ENCODE results near the gene TDP2. TPM values are rescaled to one million over a fixed set of nuclear protein-coding genes. Genes with fewer than 3 reads are reported as not detected.
A peak's percentile ranks its signal among the peaks of the same experiment; 100 is the strongest.
"Not testable (repeated sequence)": the region's sequence is repeated elsewhere in the genome, so short reads cannot be mapped to it uniquely, and the experiment has no call there.

Gene TDP2
- total RNA-seq, 1 donor = 27.9 TPM

GRCh38 chr6:24664046-24664987 lies 2.4 kb downstream of the TDP2 start:
- Histone ChIP-seq H3K27me3 (ENCODE audit: insufficient read depth, low read length) (no peaks in the 10 kb centered on the region), H3K9me3 (ENCODE audit: low read depth, low read length) (no peaks in the 10 kb centered on the region), H3K4me2 (ENCODE audit: insufficient read depth, low read length) (peak overlapping the region; percentile 91), H4K20me1 (ENCODE audit: insufficient read depth, low read length) (no peaks in the 10 kb centered on the region), H3K36me3 (ENCODE audit: insufficient read depth, low read length) (peaks cover 25% of the 10 kb centered on the region), H3K27ac (ENCODE audit: low read depth, low read length) (peak overlapping the region; percentile 95), H3K4me1 (ENCODE audit: insufficient read depth, low read length) (peaks cover 22% of the 10 kb centered on the region), H3K79me2 (ENCODE audit: insufficient read depth, low read length) (peaks cover 46% of the 10 kb centered on the region), H2AFZ (ENCODE audit: low read length) (no peak overlapping the region), H3K4me3 (ENCODE audit: insufficient read depth, low read length) (no peak overlapping the region)
- no peak for DNase-seq (ENCODE audit: insufficient read length, low spot score, missing footprints)
- no peak for TF ChIP-seq CTCF (IDR thresholded peaks at IDR 0.05; ENCODE audit: extremely low read depth, low read depth, low read length)

GRCh38 chr6:24663189-24663588 lies 3.5 kb downstream of the TDP2 start:
- H4K20me1 ChIP-seq (ENCODE audit: insufficient read depth, low read length) = no peaks in the 10 kb centered on the region
- no peak overlapping the region for H3K27ac ChIP-seq (ENCODE audit: low read depth, low read length)
- no peaks in the 10 kb centered on the region for H3K9me3 ChIP-seq (ENCODE audit: low read depth, low read length)
- H3K27me3 ChIP-seq (ENCODE audit: insufficient read depth, low read length) = no peaks in the 10 kb centered on the region
- peaks cover 32% of the 10 kb centered on the region for H3K4me1 ChIP-seq (ENCODE audit: insufficient read depth, low read length)
- H3K36me3 ChIP-seq (ENCODE audit: insufficient read depth, low read length) = peaks cover 27% of the 10 kb centered on the region
- TF ChIP-seq CTCF (IDR thresholded peaks at IDR 0.05; ENCODE audit: extremely low read depth, low read depth, low read length) = no peak
- no peak overlapping the region for H2AFZ ChIP-seq (ENCODE audit: low read length)
- peaks cover 49% of the 10 kb centered on the region for H3K79me2 ChIP-seq (ENCODE audit: insufficient read depth, low read length)
- H3K4me2 ChIP-seq (ENCODE audit: insufficient read depth, low read length) = no peak overlapping the region
- H3K4me3 ChIP-seq (ENCODE audit: insufficient read depth, low read length) = no peak overlapping the region
- no peak for DNase-seq (ENCODE audit: insufficient read length, low spot score, missing footprints)

- H3K27me3 ChIP-seq (ENCODE audit: insufficient read depth, low read length) = no peaks in the 10 kb centered on the region
- H3K4me2 ChIP-seq (ENCODE audit: insufficient read depth, low read length) = no peak overlapping the region
- peaks cover 49% of the 10 kb centered on the region for H3K79me2 ChIP-seq (ENCODE audit: insufficient read depth, low read length)
- H4K20me1 ChIP-seq (ENCODE audit: insufficient read depth, low read length) = no peaks in the 10 kb centered on the region
- no peak for DNase-seq (ENCODE audit: insufficient read length, low spot score, missing footprints)
- H3K4me1 ChIP-seq (ENCODE audit: insufficient read depth, low read length) = peaks cover 28% of the 10 kb centered on the region
- H3K36me3 ChIP-seq (ENCODE audit: insufficient read depth, low read length) = peaks cover 34% of the 10 kb centered on the region
- H3K27ac ChIP-seq (ENCODE audit: low read depth, low read length) = no peak overlapping the region
- no peak overlapping the region for H2AFZ ChIP-seq (ENCODE audit: low read length)
- no peak overlapping the region for H3K4me3 ChIP-seq (ENCODE audit: insufficient read depth, low read length)
- no peak for TF ChIP-seq CTCF (IDR thresholded peaks at IDR 0.05; ENCODE audit: extremely low read depth, low read depth, low read length)
- H3K9me3 ChIP-seq (ENCODE audit: low read depth, low read length) = no peaks in the 10 kb centered on the region
These were observed 4.5 kb downstream of the TDP2 start for GRCh38 chr6:24662236-24662635.

GRCh38 chr6:24661759-24662158 lies 4.9 kb downstream of the TDP2 start:
- not testable (repeated sequence) for DNase-seq (ENCODE audit: insufficient read length, low spot score, missing footprints); H3K4me3 ChIP-seq (ENCODE audit: insufficient read depth, low read length); H2AFZ ChIP-seq (ENCODE audit: low read length); H3K9me3 ChIP-seq (ENCODE audit: low read depth, low read length); H3K27ac ChIP-seq (ENCODE audit: low read depth, low read length); H3K4me2 ChIP-seq (ENCODE audit: insufficient read depth, low read length); H4K20me1 ChIP-seq (ENCODE audit: insufficient read depth, low read length); H3K27me3 ChIP-seq (ENCODE audit: insufficient read depth, low read length)
- H3K36me3 ChIP-seq (ENCODE audit: insufficient read depth, low read length) = peaks cover 34% of the 10 kb centered on the region
- H3K79me2 ChIP-seq (ENCODE audit: insufficient read depth, low read length) = peaks cover 52% of the 10 kb centered on the region
- H3K4me1 ChIP-seq (ENCODE audit: insufficient read depth, low read length) = peaks cover 28% of the 10 kb centered on the region

All from osteoblast (primary cell).